Measurements from ENCODE around the gene MMP24.
A peak's percentile ranks its signal among the peaks of the same experiment; 100 is the strongest.

MMP24 gene

GRCh38 chr20:35279040-35279439 is 52.5 kb downstream of the MMP24 start:
- DNase-seq (ENCODE audit: low spot score) = no peak

GRCh38 chr20:35279533-35280174 is 53.2 kb downstream of the MMP24 start:
- no peak for DNase-seq (ENCODE audit: low spot score)

- DNase-seq (ENCODE audit: low spot score) = no peak
These were observed 54.0 kb downstream of the MMP24 start for GRCh38 chr20:35280523-35280922.

- no peak for DNase-seq (ENCODE audit: low spot score)
These were observed 55.1 kb downstream of the MMP24 start for GRCh38 chr20:35281506-35282101.

- DNase-seq (ENCODE audit: low spot score) = no peak
These were observed 57.2 kb downstream of the MMP24 start for GRCh38 chr20:35283441-35284266.

- DNase-seq (ENCODE audit: low spot score) = peak; percentile 92
These were observed 57.9 kb downstream of the MMP24 start, which contains the start of gene EIF6 for GRCh38 chr20:35284267-35284991. EIF6 (minus strand) TSS chr20:35284772; CDS start chr20:35284487, 285 bp downstream.

- DNase-seq (ENCODE audit: low spot score) = no peak
These were observed 58.7 kb downstream of the MMP24 start for GRCh38 chr20:35284992-35285805.

- no peak for DNase-seq (ENCODE audit: low spot score)
These were observed 59.3 kb downstream of the MMP24 start for GRCh38 chr20:35285806-35286076.

GRCh38 chr20:35286077-35286898 is 59.8 kb downstream of the MMP24 start:
- DNase-seq (ENCODE audit: low spot score) = no peak

GRCh38 chr20:35286899-35287508 is 60.5 kb downstream of the MMP24 start:
- no peak for DNase-seq (ENCODE audit: low spot score)

GRCh38 chr20:35287509-35288324 is 61.2 kb downstream of the MMP24 start:
- DNase-seq (ENCODE audit: low spot score) = no peak

GRCh38 chr20:35288325-35289060 is 62.0 kb downstream of the MMP24 start:
- no peak for DNase-seq (ENCODE audit: low spot score)

GRCh38 chr20:35290186-35290886 is 63.8 kb downstream of the MMP24 start:
- DNase-seq (ENCODE audit: low spot score) = no peak

GRCh38 chr20:35290887-35291417 is 64.5 kb downstream of the MMP24 start:
- no peak for DNase-seq (ENCODE audit: low spot score)

GRCh38 chr20:35291654-35292503 is 65.4 kb downstream of the MMP24 start, which contains the start of gene FAM83C:
FAM83C (minus strand) TSS chr20:35292425; CDS start chr20:35292304, 121 bp downstream.
- no peak for DNase-seq (ENCODE audit: low spot score)

GRCh38 chr20:35292504-35293285 is 66.2 kb downstream of the MMP24 start:
- DNase-seq (ENCODE audit: low spot score) = no peak

All from cerebellar cortex (tissue), 1 donor.